Ramos (cell line): ENCODE results near the gene DGKK.
"Not testable (repeated sequence)": the region's sequence is repeated elsewhere in the genome, so short reads cannot be mapped to it uniquely, and the experiment has no call there.

Source experiments
- in situ Hi-C: fragments of 300-500 bp; cut with MboI; formaldehyde crosslinking; loops from one replicate; pipeline ENCODE4 v1.14.3; 2022; ENCODE audit warnings: low sequenced_read_pairs; ENCODE audit not compliant: unreplicated experiment

Gene DGKK

DNA sequence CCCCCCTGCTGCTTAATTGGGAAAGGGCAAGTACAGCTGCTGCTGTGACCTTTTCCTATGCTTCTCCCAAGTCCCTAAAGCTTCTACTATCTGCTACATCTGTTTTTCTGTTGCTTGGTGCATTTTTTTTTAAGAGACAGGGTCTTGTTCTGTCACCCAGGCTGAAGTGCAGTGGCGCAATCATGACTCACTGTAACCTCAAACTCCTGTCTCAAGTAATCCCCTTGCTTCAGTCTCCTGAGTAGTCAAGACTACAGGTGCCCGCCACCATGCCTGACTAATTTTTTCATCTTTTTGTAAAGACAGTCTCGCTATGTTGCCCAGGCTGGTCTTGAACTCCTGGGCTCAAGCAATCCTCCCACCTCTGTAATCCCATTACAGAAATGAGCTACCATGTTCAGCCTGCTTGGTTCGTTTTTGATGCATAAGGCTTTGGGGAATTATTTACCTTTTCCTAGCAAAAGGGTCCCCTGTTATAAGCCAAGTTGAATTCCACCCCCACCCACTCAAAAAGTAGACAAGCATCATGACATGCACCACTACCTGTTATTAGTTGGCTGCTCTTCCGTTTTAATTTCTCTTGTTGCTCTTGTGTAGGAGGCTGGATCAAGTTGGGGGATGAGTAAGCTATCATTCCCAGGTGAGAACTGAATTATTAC, 39.6 kb downstream of the DGKK start:
- in situ Hi-C loops: no loop called here

DNA sequence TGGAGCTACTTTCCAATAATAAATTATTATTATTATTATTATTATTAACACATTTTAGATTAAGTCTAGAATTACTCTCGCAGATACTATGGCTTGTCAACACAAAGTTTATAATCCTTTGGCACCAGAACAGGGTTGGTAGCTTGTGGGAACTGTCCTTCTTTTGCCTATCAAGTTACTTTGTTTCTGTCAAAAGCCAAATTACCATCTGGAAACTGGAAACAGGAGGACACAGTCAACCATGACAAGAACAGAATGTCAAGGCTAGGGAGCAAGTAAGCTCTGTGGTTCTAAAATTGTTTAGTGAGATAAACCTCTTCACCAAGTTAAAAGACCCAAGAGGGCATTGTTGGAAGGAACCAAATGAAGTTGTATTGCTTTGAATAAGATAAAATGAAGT, 42.5 kb downstream of the DGKK start:
- in situ Hi-C loops: no loop called here

- in situ Hi-C loops: no loop called here
Observed at GRCh38 chrX:50407976-50408375, 62.6 kb downstream of the DGKK start.

DNA sequence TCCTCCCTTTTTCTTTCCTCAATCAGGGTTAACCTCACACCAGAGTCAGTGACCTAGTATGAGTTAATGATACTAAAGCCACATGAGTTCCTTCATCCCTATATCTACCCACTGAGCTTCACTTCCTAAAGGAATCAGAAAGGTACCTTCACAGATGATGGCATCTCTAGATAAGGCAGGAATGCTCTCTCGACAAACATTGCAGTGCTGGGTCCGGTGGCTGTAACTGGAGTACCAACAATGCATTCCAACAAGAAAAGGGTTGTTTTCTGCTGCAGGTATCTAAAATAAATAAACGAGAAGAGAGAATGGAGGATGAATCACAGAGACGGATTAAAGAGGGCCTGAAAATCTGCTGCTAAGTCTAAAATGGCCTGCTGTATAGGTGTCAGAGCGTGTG, 66.7 kb downstream of the DGKK start:
- in situ Hi-C loops: no loop called here

- in situ Hi-C loops: no loop called here
Observed at GRCh38 chrX:50402886-50403285, 67.7 kb downstream of the DGKK start.

- in situ Hi-C loops: no loop called here
Observed at GRCh38 chrX:50393902-50394301, 76.7 kb downstream of the DGKK start.

DNA sequence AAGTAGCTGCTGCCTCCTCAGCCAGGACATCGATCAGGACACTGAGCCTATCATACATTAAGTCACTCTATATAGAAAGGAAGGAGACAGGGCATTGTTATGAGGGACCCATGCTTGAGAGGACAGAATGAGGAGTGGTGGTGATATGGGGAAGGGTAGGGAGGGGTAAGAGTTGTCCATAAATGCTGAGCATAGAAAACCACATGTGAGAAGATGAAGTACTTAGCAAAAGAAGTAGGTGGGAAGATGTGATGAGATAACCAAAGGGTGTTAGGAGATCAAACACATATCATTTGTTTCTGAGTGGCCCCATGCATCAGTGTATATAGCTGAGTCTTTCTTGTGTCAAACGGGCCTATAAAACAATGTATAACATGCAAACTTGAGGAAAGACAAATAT, 84.1 kb downstream of the DGKK start:
- in situ Hi-C loops: no loop called here

GRCh38 chrX:50381729-50382415, 88.8 kb downstream of the DGKK start:
- in situ Hi-C loops: no loop called here

DNA sequence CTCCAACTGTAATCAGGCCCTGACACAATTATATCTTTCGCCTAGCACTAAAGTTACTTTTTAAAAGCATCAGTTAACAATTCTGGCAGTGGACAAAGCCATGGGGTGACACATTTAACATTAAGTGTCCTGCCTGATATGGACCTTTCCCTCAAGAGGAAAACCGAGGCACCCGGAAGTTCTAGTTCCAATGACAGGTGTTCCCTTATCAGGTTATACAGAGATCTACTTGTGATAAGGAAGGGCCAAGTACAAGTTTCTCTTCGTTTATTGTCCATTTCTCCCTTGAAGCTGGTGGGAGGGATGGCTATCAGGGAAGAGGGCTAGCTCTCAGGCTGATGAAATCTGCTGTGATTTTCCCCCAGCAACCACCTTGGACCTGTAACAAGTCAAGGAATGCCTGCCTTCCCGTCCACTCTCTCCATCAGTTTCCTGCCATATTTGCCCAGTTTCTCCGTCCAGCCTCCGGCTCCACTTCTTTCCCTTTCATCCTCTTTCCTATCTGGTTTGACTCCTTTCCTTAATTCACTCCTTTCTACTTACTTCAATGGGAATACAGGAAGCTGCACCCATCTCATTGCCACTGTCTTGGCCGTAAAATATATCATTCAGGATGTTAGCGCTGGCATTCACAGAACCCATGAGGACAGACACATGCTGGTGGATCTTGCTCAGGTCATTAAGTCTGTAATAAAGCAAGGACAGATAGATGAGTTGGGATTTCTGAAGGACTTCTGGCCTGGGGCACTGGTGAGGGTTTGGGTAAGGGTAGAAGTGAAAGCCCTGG, 95.0 kb downstream of the DGKK start:
- in situ Hi-C loops: no loop called here

- in situ Hi-C loops: no loop called here
Observed at GRCh38 chrX:50372966-50373365, 97.7 kb downstream of the DGKK start.

DNA sequence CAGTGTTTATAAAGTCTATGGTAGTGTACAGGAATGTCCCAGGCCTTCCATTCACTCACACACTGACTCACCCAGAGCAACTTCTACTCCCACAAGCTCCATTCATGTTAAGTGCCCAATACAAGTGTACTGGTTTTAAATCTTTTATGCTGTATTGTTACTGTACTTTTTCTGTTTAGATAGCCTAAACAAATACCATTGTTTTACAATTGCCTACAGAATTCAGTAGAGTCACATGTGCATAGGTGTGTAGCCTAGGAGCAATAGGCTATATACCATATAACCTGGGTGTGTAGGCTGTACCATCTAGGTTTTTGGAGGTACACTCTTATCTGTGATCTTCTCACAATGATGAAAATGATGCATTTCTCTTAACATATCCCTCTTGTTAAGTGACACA, 126.7 kb downstream of the DGKK start:
- in situ Hi-C loops: no loop called here

GRCh38 chrX:50333308-50333707, 137.3 kb downstream of the DGKK start:
- in situ Hi-C loops: no loop called here

- in situ Hi-C loops: not testable (repeated sequence)
Observed at GRCh38 chrX:50332668-50333067, 138.0 kb downstream of the DGKK start.

DNA sequence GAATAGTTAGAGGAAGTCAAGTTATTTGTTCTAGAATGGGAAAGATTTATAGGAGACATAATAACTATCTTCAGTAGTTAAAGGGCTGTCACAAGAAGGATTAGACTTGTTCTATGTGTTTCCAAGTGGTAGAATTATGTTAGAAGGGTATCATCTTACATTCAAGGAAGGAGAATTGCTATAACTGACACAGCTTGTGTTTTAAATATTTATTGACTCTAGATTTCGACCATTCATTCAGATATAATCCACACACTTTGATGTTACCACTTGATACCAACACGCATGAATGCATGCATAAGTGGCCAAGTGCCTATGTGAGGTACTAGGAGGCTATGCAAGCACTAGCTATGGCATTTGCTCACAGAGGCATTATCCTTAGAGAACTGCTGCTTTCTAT, 143.4 kb downstream of the DGKK start:
- in situ Hi-C loops: no loop called here
